Measurements from ENCODE around the gene ARPC1B. TPM values are rescaled to one million over a fixed set of nuclear protein-coding genes. Genes with fewer than 3 reads are reported as not detected.
"Not testable (repeated sequence)": the region's sequence is repeated elsewhere in the genome, so short reads cannot be mapped to it uniquely, and the experiment has no call there.

Gene ARPC1B
- total RNA-seq, 1 donor from 2014 or later, result 300 TPM

DNA sequence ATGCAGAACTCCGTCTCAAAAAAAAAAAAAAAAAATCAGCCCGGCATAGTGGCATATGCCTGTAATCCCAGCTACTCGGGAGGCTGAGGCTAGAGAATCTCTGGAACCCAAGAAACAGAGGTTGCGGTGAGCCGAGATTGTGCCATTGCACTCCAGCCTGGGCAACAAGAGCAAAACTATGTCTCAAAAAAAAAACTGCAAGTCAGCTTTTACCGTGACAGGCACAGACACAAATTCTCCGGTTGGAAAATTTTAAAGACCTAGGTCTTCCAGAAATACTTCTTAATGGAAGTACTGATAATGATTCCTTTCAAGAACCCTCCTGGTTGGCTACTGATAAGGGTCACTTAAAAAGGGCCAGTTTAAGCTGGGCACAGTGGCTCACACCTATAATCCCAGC lies 19.4 kb upstream of the ARPC1B start:
- TF ChIP-seq, protein P1, sequence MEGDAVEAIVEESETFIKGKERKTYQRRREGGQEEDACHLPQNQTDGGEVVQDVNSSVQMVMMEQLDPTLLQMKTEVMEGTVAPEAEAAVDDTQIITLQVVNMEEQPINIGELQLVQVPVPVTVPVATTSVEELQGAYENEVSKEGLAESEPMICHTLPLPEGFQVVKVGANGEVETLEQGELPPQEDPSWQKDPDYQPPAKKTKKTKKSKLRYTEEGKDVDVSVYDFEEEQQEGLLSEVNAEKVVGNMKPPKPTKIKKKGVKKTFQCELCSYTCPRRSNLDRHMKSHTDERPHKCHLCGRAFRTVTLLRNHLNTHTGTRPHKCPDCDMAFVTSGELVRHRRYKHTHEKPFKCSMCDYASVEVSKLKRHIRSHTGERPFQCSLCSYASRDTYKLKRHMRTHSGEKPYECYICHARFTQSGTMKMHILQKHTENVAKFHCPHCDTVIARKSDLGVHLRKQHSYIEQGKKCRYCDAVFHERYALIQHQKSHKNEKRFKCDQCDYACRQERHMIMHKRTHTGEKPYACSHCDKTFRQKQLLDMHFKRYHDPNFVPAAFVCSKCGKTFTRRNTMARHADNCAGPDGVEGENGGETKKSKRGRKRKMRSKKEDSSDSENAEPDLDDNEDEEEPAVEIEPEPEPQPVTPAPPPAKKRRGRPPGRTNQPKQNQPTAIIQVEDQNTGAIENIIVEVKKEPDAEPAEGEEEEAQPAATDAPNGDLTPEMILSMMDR (IDR thresholded peaks at IDR 0.05), result no peak
- CTCF ChIA-PET, result no interaction called here
- Mint-ChIP-seq H3K9me3 (no peaks in the 10 kb centered on the region), H3K36me3 (ENCODE audit: low read depth) (peaks cover 75% of the 10 kb centered on the region), H3K27ac (no peak overlapping the region), H3K27me3 (no peaks in the 10 kb centered on the region), H3K4me3 (no peak overlapping the region), H3K4me1 (no peaks in the 10 kb centered on the region)
- POLR2A ChIA-PET, result no interaction called here
- intact Hi-C loops (cut with micrococcal nuclease), result no loop called here
- DNase-seq (no peak), ATAC-seq (ENCODE audit: low read depth) (no peak)

- Mint-ChIP-seq H3K4me1 (no peaks in the 10 kb centered on the region), H3K27ac (peak overlapping the region; percentile 14), H3K36me3 (ENCODE audit: low read depth) (peaks cover 74% of the 10 kb centered on the region), H3K27me3 (no peaks in the 10 kb centered on the region), H3K9me3 (no peaks in the 10 kb centered on the region), H3K4me3 (no peak overlapping the region)
- CTCF ChIA-PET, result interaction anchor here (1.4 kb wide), 1 partner anchor 49 kb away, joined by 3 read pairs; no protein-coding TSS in a partner anchor
- intact Hi-C loops (cut with micrococcal nuclease), result no loop called here
- TF ChIP-seq, protein P1 (IDR thresholded peaks at IDR 0.05), result no peak
- POLR2A ChIA-PET, result interaction anchor here (0.7 kb wide), 1 partner anchor 27 kb away, joined by 6 read pairs; no protein-coding TSS in a partner anchor
- DNase-seq, result no peak
- ATAC-seq (ENCODE audit: low read depth), result no peak
These were observed 16.6 kb upstream of the ARPC1B start for GRCh38 chr7:99357701-99358490.

GRCh38 chr7:99358521-99358920 lies 16.0 kb upstream of the ARPC1B start:
- ATAC-seq (ENCODE audit: low read depth); H3K27me3 Mint-ChIP-seq; H3K27ac Mint-ChIP-seq; DNase-seq; intact Hi-C loops (cut with micrococcal nuclease); H3K9me3 Mint-ChIP-seq; H3K4me3 Mint-ChIP-seq; H3K4me1 Mint-ChIP-seq: not testable (repeated sequence)
- ChIA-PET POLR2A (interaction anchor here (0.7 kb wide), 1 partner anchor 28 kb away, joined by 6 read pairs; no protein-coding TSS in a partner anchor), CTCF (interaction anchor here (1.4 kb wide), 1 partner anchor 48 kb away, joined by 3 read pairs; no protein-coding TSS in a partner anchor)
- peaks cover 78% of the 10 kb centered on the region for H3K36me3 Mint-ChIP-seq (ENCODE audit: low read depth)

GRCh38 chr7:99359465-99360154 lies 14.9 kb upstream of the ARPC1B start:
- no peaks in the 10 kb centered on the region for H3K27me3 Mint-ChIP-seq
- peaks cover 82% of the 10 kb centered on the region for H3K36me3 Mint-ChIP-seq (ENCODE audit: low read depth)
- TF ChIP-seq, protein P1 (IDR thresholded peaks at IDR 0.05), result no peak
- intact Hi-C loops (cut with micrococcal nuclease), result no loop called here
- CTCF ChIA-PET, result no interaction called here
- no peak overlapping the region for H3K27ac Mint-ChIP-seq
- POLR2A ChIA-PET, result no interaction called here
- no peak for ATAC-seq (ENCODE audit: low read depth)
- H3K4me1 Mint-ChIP-seq, result no peaks in the 10 kb centered on the region
- no peak for DNase-seq
- no peak overlapping the region for H3K4me3 Mint-ChIP-seq
- no peaks in the 10 kb centered on the region for H3K9me3 Mint-ChIP-seq

- H3K27me3 Mint-ChIP-seq, result no peaks in the 10 kb centered on the region
- ChIA-PET POLR2A (interaction anchor here (0.7 kb wide), 3 partner anchors 13 to 27 kb away, joined by 5 to 7 read pairs (median 5); no protein-coding TSS in a partner anchor), CTCF (interaction anchor here (0.6 to 1.4 kb wide), 2 partner anchors 53 to 97 kb away, joined by 4 to 5 read pairs; no protein-coding TSS in a partner anchor)
- H3K4me3 Mint-ChIP-seq, result no peak overlapping the region
- DNase-seq (no peak), ATAC-seq (ENCODE audit: low read depth) (no peak)
- H3K9me3 Mint-ChIP-seq, result no peaks in the 10 kb centered on the region
- TF ChIP-seq, protein P1 (IDR thresholded peaks at IDR 0.05), result no peak
- H3K27ac Mint-ChIP-seq, result no peak overlapping the region
- H3K36me3 Mint-ChIP-seq (ENCODE audit: low read depth), result peaks cover 80% of the 10 kb centered on the region
- intact Hi-C loops (cut with micrococcal nuclease), result no loop called here
- H3K4me1 Mint-ChIP-seq, result no peaks in the 10 kb centered on the region
These were observed 11.7 kb upstream of the ARPC1B start for GRCh38 chr7:99362801-99363200.
